Breast epithelium (tissue), 4 donors: ENCODE measurements around the gene PRSS48. TPM values are rescaled to one million over a fixed set of nuclear protein-coding genes. Genes with fewer than 3 reads are reported as not detected.
A peak's percentile ranks its signal among the peaks of the same experiment; 100 is the strongest.
"Not testable (repeated sequence)": the region's sequence is repeated elsewhere in the genome, so short reads cannot be mapped to it uniquely, and the experiment has no call there.

Experiments used
- DNase-seq, 2 donors: peaks; one replicate each; pipeline ENCODE4 v3.0.0-alpha.2; 2019; ENCODE audit warnings: low spot score in 2 of 2
- H3K27ac ChIP-seq, 2 donors: fragments of 200-600 bp; sonication (generic) in 1 of 2; one replicate each; pipeline ENCODE4 v1.5.1; 2016 to 2019; ENCODE audit warnings: mild to moderate bottlenecking in 1 of 2
- H3K27me3 ChIP-seq, 2 donors: fragments of 200-600 bp; sonication (generic) in 1 of 2; one replicate each; pipeline versions ENCODE4 v1.5.1 to v1.6.0; 2017 to 2019; ENCODE audit warnings: control low read depth in 1 of 2, mild to moderate bottlenecking in 1 of 2
- H3K36me3 ChIP-seq: fragments of 200-600 bp; one replicate; pipeline ENCODE4 v1.5.1; 2019
- H3K4me1 ChIP-seq, 2 donors: fragments of 200-600 bp; sonication (generic); one replicate each; pipeline ENCODE4 v1.5.1; 2016 to 2019; ENCODE audit warnings: control low read depth in 1 of 2
- H3K4me3 ChIP-seq, 3 donors: fragments of 200-600 bp; sonication (generic); 1 replicate in 2 of 3; 2 replicates in 1 of 3; pipeline ENCODE4 v1.5.1; 2016 to 2019; ENCODE audit warnings: mild to moderate bottlenecking in 3 of 3, moderate library complexity in 2 of 3
- H3K9me3 ChIP-seq, 2 donors: fragments of 200-600 bp; sonication (generic) in 1 of 2; one replicate each; pipeline ENCODE4 v1.5.1; 2016 to 2019; ENCODE audit warnings: control low read depth in 1 of 2
- CTCF ChIP-seq, 3 donors: fragments of 450-650 bp; IDR thresholded peaks; one replicate each; pipeline ENCODE4 v1.5.1; 2016 to 2017; ENCODE audit warnings: antibody characterized with exemption in 3 of 3, mild to moderate bottlenecking in 3 of 3, moderate library complexity in 3 of 3
- POLR2A ChIP-seq: fragments of 450-650 bp; IDR thresholded peaks from one replicate; pipeline ENCODE4 v1.6.1; 2016; ENCODE audit warnings: antibody characterized with exemption, mild to moderate bottlenecking, moderate library complexity
- POLR2AphosphoS5 ChIP-seq, 3 donors: sonication (generic); formaldehyde crosslinking; IDR thresholded peaks; one replicate each; pipeline ENCODE4 v1.6.1; 2017; ENCODE audit warnings: antibody characterized with exemption in 3 of 3
- intact Hi-C: fragments of 100-400 bp; cut with DNase I; formaldehyde crosslinking; loops from one replicate; pipeline ENCODE4 v1.15.1; 2023; ENCODE audit warnings: low total_unique reads
- total RNA-seq, 3 donors: library from RNA; depleted of rRNA; stranded (reverse); fragments of >200 nt; gene quantifications; one replicate each; pipeline ENCODE4 v1.1.0, GENCODE V29; 2016

PRSS48 gene
- total RNA-seq, 3 donors from 2014 or later, result not detected

- TF ChIP-seq POLR2AphosphoS5 (IDR thresholded peaks at IDR 0.05), result no peak
- TF ChIP-seq POLR2A, result no peak
- TF ChIP-seq CTCF (IDR thresholded peaks at IDR 0.05), result no peak
- intact Hi-C loops, result no loop called here
- H3K4me1 ChIP-seq, result peaks cover 0 to under 1% of the 10 kb centered on the region in 2 donors
- no peak for DNase-seq
- H3K27me3 ChIP-seq, result no peaks in the 10 kb centered on the region
- H3K27ac ChIP-seq, result no peak overlapping the region
- no peak overlapping the region for H3K4me3 ChIP-seq
- H3K9me3 ChIP-seq, result no peaks in the 10 kb centered on the region
- no peaks in the 10 kb centered on the region for H3K36me3 ChIP-seq
These were observed 30.2 kb upstream of the PRSS48 start for GRCh38 chr4:151246742-151247141.

DNA sequence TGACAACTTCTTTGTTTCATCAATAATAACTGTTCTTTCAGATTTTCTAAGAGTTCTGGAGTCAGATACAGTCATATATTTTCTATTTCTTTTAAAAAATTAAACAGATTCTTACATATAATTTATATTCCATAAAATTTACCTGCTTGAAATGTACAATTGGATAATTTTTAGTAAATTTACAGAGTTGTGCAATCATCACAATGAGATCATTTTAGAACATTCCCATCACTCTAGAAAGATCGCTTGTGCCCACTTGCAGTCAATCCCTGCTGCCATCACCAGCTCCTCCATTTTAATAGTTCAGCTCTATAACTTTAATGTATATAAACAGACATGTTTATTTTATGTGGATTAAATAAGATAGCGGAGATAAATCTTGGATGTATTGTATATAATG is 29.6 kb upstream of the PRSS48 start:
- no peak overlapping the region for H3K4me3 ChIP-seq
- TF ChIP-seq CTCF (IDR thresholded peaks at IDR 0.05) (no peak), POLR2A (no peak), POLR2AphosphoS5 (IDR thresholded peaks at IDR 0.05) (no peak)
- no peaks in the 10 kb centered on the region for H3K9me3 ChIP-seq
- intact Hi-C loops, result no loop called here
- peaks cover 0 to 2% of the 10 kb centered on the region in 2 donors for H3K4me1 ChIP-seq
- H3K27me3 ChIP-seq, result no peaks in the 10 kb centered on the region
- no peak overlapping the region for H3K27ac ChIP-seq
- H3K36me3 ChIP-seq, result no peaks in the 10 kb centered on the region
- no peak for DNase-seq

DNA sequence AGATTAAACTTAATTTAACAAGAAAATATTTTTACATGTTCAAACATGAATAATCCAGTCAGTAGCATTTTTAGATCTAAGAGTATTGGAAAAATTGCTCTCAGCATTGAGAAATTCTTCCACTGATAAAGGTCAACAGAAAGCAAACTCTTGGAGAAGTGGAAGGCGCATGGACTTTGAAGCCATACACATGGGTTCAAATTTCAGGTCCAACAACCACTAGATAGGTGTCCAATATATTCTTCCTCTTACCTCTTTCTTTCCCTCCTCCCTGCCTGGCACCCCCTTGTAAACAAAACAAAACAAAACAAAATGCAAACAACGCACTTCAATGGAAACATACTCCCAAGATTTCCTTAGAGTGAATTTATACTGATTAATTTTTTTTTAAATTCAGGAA is 28.4 kb upstream of the PRSS48 start:
- intact Hi-C loops, result no loop called here

GRCh38 chr4:151250706-151251105 is 26.3 kb upstream of the PRSS48 start:
- TF ChIP-seq CTCF (IDR thresholded peaks at IDR 0.05) (no peak), POLR2AphosphoS5 (IDR thresholded peaks at IDR 0.05) (no peak), POLR2A (no peak)
- Histone ChIP-seq H3K27me3 (no peaks in the 10 kb centered on the region), H3K27ac (no peak overlapping the region), H3K36me3 (no peaks in the 10 kb centered on the region), H3K9me3 (no peaks in the 10 kb centered on the region), H3K4me1 (peaks cover 0 to 2% of the 10 kb centered on the region in 2 donors), H3K4me3 (no peak overlapping the region)
- no peak for DNase-seq
- intact Hi-C loops, result no loop called here

More for the DNA sequence above, 28.4 kb upstream of the PRSS48 start:
- no peak overlapping the region for H3K4me3 ChIP-seq
- peaks cover 0 to 2% of the 10 kb centered on the region in 2 donors for H3K4me1 ChIP-seq
- TF ChIP-seq POLR2A, result no peak
- TF ChIP-seq POLR2AphosphoS5 (IDR thresholded peaks at IDR 0.05), result no peak
- no peak for TF ChIP-seq CTCF (IDR thresholded peaks at IDR 0.05)
- no peaks in the 10 kb centered on the region for H3K36me3 ChIP-seq
- H3K27me3 ChIP-seq, result no peaks in the 10 kb centered on the region
- no peaks in the 10 kb centered on the region for H3K9me3 ChIP-seq
- no peak overlapping the region for H3K27ac ChIP-seq
- no peak for DNase-seq

DNA sequence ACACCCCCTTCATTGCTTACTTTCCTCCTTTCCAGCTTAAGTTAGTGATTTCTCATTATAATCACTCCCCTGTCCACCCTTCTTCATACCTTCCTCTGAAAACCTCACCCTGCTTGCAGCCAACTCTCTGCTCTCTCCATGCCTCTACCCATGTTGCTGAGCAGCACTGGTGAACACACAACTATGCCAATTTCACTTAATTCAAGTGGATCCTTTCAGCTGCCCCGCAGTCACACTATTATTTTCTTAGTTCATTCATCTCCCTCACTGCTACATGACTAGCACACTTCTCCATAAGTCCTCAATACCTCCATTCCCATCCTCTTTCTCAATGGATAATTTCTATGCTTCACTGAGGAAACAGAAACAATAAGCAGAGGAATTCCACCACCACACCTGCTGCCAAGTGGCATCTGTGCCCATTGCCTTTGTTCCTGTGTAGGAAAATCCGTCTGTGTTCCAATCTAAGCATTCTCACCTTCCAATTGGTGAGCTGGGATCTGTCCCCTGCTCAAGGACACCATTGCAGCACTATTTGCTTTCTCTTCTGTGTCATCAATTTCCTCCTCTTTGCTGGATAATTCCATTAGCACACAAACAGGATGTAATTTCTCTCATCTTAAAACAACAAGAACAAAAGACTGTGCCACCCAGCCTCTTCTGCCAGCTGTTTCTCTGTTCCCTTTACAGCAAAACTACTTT is 25.2 kb upstream of the PRSS48 start:
- TF ChIP-seq POLR2A, result no peak
- no peak for TF ChIP-seq CTCF (IDR thresholded peaks at IDR 0.05)
- no peak for TF ChIP-seq POLR2AphosphoS5 (IDR thresholded peaks at IDR 0.05)
- Histone ChIP-seq H3K27ac (peak overlapping the region; percentile 2 to 45), H3K36me3 (no peaks in the 10 kb centered on the region), H3K4me1 (peaks cover 0 to 2% of the 10 kb centered on the region in 2 donors), H3K27me3 (no peaks in the 10 kb centered on the region), H3K4me3 (no peak overlapping the region), H3K9me3 (no peaks in the 10 kb centered on the region)
- no peak for DNase-seq
- intact Hi-C loops, result no loop called here

DNA sequence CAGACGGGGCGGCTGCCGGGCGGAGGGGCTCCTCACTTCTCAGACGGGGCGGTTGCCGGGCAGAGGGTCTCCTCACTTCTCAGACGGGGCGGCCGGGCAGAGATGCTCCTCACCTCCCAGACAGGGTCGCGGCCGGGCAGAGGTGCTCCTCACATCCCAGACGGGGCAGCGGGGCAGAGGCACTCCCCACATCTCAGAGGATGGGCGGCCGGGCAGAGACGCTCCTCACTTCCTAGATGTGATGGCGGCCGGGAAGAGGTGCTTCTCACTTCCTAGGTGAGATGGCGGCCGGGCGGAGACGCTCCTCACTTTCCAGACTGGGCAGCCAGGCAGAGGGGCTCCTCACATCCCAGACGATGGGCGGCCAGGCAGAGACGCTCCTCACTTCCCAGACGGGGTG is 21.7 kb upstream of the PRSS48 start:
- H3K4me3 ChIP-seq, H3K36me3 ChIP-seq, H3K27ac ChIP-seq, H3K9me3 ChIP-seq, intact Hi-C loops, DNase-seq, H3K27me3 ChIP-seq, H3K4me1 ChIP-seq: not testable (repeated sequence)

DNA sequence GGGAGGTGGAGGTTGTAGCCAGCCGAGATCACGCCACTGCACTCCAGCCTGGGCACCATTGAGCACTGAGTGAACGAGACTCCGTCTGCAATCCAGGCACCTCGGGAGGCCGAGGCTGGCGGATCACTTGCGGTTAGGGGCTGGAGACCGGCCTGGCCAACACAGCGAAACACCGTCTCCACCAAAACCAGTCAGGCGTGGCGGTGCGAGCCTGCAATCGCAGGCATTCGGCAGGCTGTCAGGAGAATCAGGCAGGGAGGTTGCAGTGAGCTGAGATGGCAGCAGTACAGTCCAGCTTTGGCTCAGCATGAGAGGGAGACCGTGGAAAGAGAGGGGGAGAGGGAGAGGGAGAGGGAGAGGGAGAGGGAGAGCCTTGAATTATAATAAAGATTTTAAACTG is 21.3 kb upstream of the PRSS48 start:
- DNase-seq, H3K27ac ChIP-seq, intact Hi-C loops, H3K4me1 ChIP-seq, H3K27me3 ChIP-seq, H3K9me3 ChIP-seq, H3K4me3 ChIP-seq, H3K36me3 ChIP-seq: not testable (repeated sequence)
